Astrocyte (in vitro differentiated cells and primary cell): Measurements from ENCODE around the gene ASMTL. TPM values are rescaled to one million over a fixed set of nuclear protein-coding genes. Genes with fewer than 3 reads are reported as not detected.

ENCODE experiments used
- DNase-seq: peaks from one replicate; pipeline ENCODE4 v3.0.0-alpha.2; 2010; ENCODE audit warnings: low read depth
- FAIRE-seq: peaks from 2 replicates; lab custom pipeline; 2011; peaks lifted over from hg19 to GRCh38; lab: Jason Lieb, UNC
- H2AFZ ChIP-seq: 2 replicates; pipeline ENCODE4 v1.6.0; 2012; ENCODE audit warnings: low read depth, low read length, inconsistent platforms
- H3K27ac ChIP-seq: 2 replicates; pipeline ENCODE4 v1.5.1; 2011; ENCODE audit warnings: low read depth, low read length, inconsistent platforms
- H3K27me3 ChIP-seq: 2 replicates; pipeline ENCODE4 v1.6.0; 2011; ENCODE audit warnings: low read length, inconsistent platforms; ENCODE audit not compliant: insufficient read depth
- H3K36me3 ChIP-seq: 2 replicates; pipeline ENCODE4 v1.5.1; 2011; ENCODE audit warnings: low read length, inconsistent platforms; ENCODE audit not compliant: insufficient read depth
- H3K4me1 ChIP-seq: 2 replicates; pipeline ENCODE4 v1.5.1; 2011; ENCODE audit warnings: low read length, inconsistent platforms; ENCODE audit not compliant: insufficient read depth
- H3K4me2 ChIP-seq: 2 replicates; pipeline ENCODE4 v1.6.0; 2012; ENCODE audit warnings: low read length, inconsistent platforms
- H3K4me3 ChIP-seq: 2 replicates; pipeline ENCODE4 v1.5.1; 2011; ENCODE audit warnings: low read depth, mild to moderate bottlenecking, low read length, inconsistent platforms; ENCODE audit not compliant: insufficient read depth
- H3K79me2 ChIP-seq: 2 replicates; pipeline ENCODE4 v1.6.0; 2012; ENCODE audit warnings: mild to moderate bottlenecking, low read length, inconsistent platforms; ENCODE audit not compliant: insufficient read depth
- H3K9ac ChIP-seq: 2 replicates; pipeline ENCODE4 v1.6.0; 2012; ENCODE audit warnings: mild to moderate bottlenecking, low read length, inconsistent platforms
- H3K9me3 ChIP-seq: 2 replicates; pipeline ENCODE4 v1.5.1; 2012; ENCODE audit warnings: low read depth, mild to moderate bottlenecking, low read length, inconsistent platforms; ENCODE audit not compliant: insufficient read depth
- H4K20me1 ChIP-seq: 2 replicates; pipeline ENCODE4 v1.6.0; 2012; ENCODE audit warnings: low read length, inconsistent platforms; ENCODE audit not compliant: insufficient read depth
- H3K27ac Mint-ChIP-seq: one replicate; pipeline ENCODE4 v1.8.0; 2021; ENCODE audit warnings: mild to moderate bottlenecking, mixed read lengths; ENCODE audit not compliant: unreplicated experiment
- H3K27me3 Mint-ChIP-seq: one replicate; pipeline ENCODE4 v1.8.0; 2021; ENCODE audit warnings: low read depth, mixed read lengths; ENCODE audit not compliant: unreplicated experiment
- H3K36me3 Mint-ChIP-seq: one replicate; pipeline ENCODE4 v1.8.0; 2021; ENCODE audit warnings: low read depth, mixed read lengths; ENCODE audit not compliant: unreplicated experiment
- H3K4me1 Mint-ChIP-seq: one replicate; pipeline ENCODE4 v1.8.0; 2021; ENCODE audit warnings: low read depth, mixed read lengths; ENCODE audit not compliant: unreplicated experiment
- H3K4me3 Mint-ChIP-seq: one replicate; pipeline ENCODE4 v1.8.0; 2021; ENCODE audit warnings: mild to moderate bottlenecking, moderate library complexity, mixed read lengths; ENCODE audit not compliant: unreplicated experiment
- H3K9me3 Mint-ChIP-seq: one replicate; pipeline ENCODE4 v1.8.0; 2021; ENCODE audit warnings: mild to moderate bottlenecking, mixed read lengths; ENCODE audit not compliant: unreplicated experiment
- EZH2 ChIP-seq: IDR thresholded peaks from 2 replicates; pipeline ENCODE4 v1.6.1; 2012; ENCODE audit warnings: mild to moderate bottlenecking, low read length, inconsistent platforms; ENCODE audit not compliant: insufficient read depth
- total RNA-seq: library from RNA; stranded (reverse); gene quantifications from 2 replicates; pipeline ENCODE4 v1.2.1, GENCODE V29; 2021
- TF ChIP-seq, protein P1 (sequence below): IDR thresholded peaks from 2 replicates; pipeline ENCODE4 v1.5.1; 2011; ENCODE audit warnings: low read depth, mild to moderate bottlenecking, inconsistent platforms, low read length, moderate library complexity; ENCODE audit not compliant: insufficient read depth

Gene ASMTL
- total RNA-seq, 1 donor from 2014 or later, result 22.1 TPM

GRCh38 chrX:1400049-1400448 is 52.7 kb downstream of the ASMTL start:
- Mint-ChIP-seq H3K27ac (no peak overlapping the region), H3K36me3 (peaks cover 8% of the 10 kb centered on the region), H3K4me3 (no peak overlapping the region), H3K9me3 (no peaks in the 10 kb centered on the region), H3K4me1 (no peaks in the 10 kb centered on the region), H3K27me3 (no peaks in the 10 kb centered on the region)
- Histone ChIP-seq H2AFZ (no peak overlapping the region), H3K36me3 (peaks cover 7% of the 10 kb centered on the region), H3K27ac (no peak overlapping the region), H3K79me2 (peaks cover 19% of the 10 kb centered on the region), H3K4me1 (no peaks in the 10 kb centered on the region), H3K9me3 (peaks cover 4% of the 10 kb centered on the region), H4K20me1 (peaks cover 43% of the 10 kb centered on the region), H3K4me3 (no peak overlapping the region), H3K4me2 (no peak overlapping the region), H3K9ac (no peak overlapping the region), H3K27me3 (no peaks in the 10 kb centered on the region)
- DNase-seq (no peak), FAIRE-seq (no peak)
- TF ChIP-seq EZH2, result no peak

DNA sequence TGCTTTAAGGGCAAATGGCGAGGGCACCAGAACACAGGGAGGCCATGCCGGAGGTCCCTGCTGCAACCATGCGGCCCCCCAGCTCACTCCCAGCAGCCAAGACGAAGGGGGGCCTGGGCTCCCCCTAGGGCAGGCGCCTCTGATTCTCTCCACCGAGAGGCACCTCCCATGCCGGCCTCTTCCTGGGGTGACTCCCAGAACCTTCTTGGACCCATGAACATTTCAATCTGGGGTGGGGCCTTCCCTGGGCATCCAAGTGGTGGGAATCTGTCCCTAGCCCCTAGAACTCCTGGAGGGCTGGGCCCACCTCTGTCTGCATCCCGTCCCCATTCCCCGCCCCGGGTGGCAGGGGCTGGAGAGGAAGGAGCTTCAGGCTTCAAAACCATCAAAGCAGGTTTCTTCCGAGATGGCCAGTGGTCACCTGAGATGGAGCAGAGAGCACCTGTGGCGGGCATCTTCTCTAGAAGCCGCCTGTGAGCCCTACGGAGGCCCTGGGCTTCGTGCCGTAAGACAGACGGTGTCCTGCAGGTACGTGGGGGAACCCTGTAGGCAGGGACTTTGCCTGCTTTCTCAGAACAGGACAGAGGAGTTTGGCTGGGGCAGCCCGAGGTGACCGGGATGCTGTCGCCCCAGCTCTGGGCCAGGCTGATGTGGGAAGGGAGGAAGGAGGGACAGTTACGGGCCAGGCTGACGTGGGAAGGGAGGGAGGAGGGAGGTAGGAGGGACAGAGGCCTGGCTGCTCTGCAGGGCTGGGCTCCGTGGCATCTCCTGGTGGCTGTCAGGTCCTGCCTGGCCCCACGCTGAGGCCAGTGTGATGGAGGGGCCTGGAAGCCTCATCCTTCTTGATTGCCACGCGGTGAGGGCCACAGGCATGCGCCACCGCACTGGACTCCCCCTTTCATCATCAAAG is 54.0 kb downstream of the ASMTL start:
- FAIRE-seq, result no peak
- H3K4me2 ChIP-seq, result no peak overlapping the region
- H3K27ac Mint-ChIP-seq, result no peak overlapping the region
- no peak overlapping the region for H2AFZ ChIP-seq
- no peak overlapping the region for H3K4me3 Mint-ChIP-seq
- H3K4me1 Mint-ChIP-seq, result peaks cover 4% of the 10 kb centered on the region
- H4K20me1 ChIP-seq, result peaks cover 32% of the 10 kb centered on the region
- no peak overlapping the region for H3K9ac ChIP-seq
- no peak for TF ChIP-seq EZH2
- TF ChIP-seq, protein P1, sequence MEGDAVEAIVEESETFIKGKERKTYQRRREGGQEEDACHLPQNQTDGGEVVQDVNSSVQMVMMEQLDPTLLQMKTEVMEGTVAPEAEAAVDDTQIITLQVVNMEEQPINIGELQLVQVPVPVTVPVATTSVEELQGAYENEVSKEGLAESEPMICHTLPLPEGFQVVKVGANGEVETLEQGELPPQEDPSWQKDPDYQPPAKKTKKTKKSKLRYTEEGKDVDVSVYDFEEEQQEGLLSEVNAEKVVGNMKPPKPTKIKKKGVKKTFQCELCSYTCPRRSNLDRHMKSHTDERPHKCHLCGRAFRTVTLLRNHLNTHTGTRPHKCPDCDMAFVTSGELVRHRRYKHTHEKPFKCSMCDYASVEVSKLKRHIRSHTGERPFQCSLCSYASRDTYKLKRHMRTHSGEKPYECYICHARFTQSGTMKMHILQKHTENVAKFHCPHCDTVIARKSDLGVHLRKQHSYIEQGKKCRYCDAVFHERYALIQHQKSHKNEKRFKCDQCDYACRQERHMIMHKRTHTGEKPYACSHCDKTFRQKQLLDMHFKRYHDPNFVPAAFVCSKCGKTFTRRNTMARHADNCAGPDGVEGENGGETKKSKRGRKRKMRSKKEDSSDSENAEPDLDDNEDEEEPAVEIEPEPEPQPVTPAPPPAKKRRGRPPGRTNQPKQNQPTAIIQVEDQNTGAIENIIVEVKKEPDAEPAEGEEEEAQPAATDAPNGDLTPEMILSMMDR, result no peak
- peaks cover 29% of the 10 kb centered on the region for H3K79me2 ChIP-seq
- no peak overlapping the region for H3K4me3 ChIP-seq
- H3K9me3 ChIP-seq, result no peaks in the 10 kb centered on the region
- peaks cover 8% of the 10 kb centered on the region for H3K36me3 Mint-ChIP-seq
- H3K27me3 ChIP-seq, result no peaks in the 10 kb centered on the region
- no peaks in the 10 kb centered on the region for H3K27me3 Mint-ChIP-seq
- H3K36me3 ChIP-seq, result peaks cover 2% of the 10 kb centered on the region
- H3K27ac ChIP-seq, result no peak overlapping the region
- no peaks in the 10 kb centered on the region for H3K9me3 Mint-ChIP-seq
- peaks cover 8% of the 10 kb centered on the region for H3K4me1 ChIP-seq
- no peak for DNase-seq

DNA sequence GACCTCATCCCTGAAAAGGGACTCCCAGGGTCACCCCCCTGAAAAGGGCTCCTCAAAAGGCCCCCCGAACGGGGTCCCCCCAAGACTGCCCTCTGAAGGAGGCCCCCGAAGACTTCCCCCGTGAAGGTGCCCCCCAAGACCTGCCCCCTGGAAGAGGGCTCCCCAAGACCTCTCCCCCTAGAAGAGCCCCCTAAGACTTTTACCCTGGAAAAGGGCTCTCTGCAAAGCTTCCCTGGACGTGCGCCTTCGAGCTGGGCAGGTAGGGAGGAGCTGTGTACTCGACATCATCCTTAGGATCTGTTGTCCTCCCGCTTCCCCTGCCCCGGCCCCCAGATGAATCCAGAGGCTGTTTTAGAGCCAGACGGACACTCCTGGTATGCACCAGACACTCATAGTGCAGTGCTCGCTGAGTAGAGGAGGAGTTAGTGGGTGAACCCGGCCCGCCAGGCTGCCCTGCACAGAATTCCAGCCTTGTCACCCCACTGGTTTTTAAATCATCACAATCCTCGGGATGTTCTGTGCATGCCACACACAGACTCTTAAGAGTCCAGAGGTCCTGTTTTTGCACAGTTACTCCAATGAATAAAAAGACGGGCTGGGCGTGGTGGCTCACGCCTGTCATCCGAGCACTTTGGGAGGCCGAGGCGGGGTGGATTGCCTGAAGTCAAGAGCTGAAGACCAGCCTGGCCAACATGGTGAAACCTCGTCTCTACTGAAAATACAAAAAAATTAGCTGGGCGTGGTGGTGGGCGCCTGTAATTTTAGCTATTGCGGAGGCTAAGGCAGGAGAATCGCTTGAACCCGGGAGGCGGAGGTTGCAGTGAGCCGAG is 55.1 kb downstream of the ASMTL start:
- Histone ChIP-seq H2AFZ (no peak overlapping the region), H3K27ac (no peak overlapping the region), H3K9me3 (no peaks in the 10 kb centered on the region), H3K4me2 (no peak overlapping the region), H3K4me3 (no peak overlapping the region), H3K9ac (no peak overlapping the region), H3K27me3 (no peaks in the 10 kb centered on the region), H4K20me1 (peaks cover 25% of the 10 kb centered on the region), H3K79me2 (peaks cover 38% of the 10 kb centered on the region), H3K4me1 (peaks cover 8% of the 10 kb centered on the region), H3K36me3 (peaks cover 2% of the 10 kb centered on the region)
- peaks cover 4% of the 10 kb centered on the region for H3K4me1 Mint-ChIP-seq
- H3K27ac Mint-ChIP-seq, result no peak overlapping the region
- TF ChIP-seq, protein P1, result no peak
- TF ChIP-seq EZH2, result no peak
- no peak overlapping the region for H3K4me3 Mint-ChIP-seq
- DNase-seq (no peak), FAIRE-seq (no peak)
- peaks cover 8% of the 10 kb centered on the region for H3K36me3 Mint-ChIP-seq
- H3K9me3 Mint-ChIP-seq, result no peaks in the 10 kb centered on the region
- H3K27me3 Mint-ChIP-seq, result no peaks in the 10 kb centered on the region
